Central memory CD8-positive, alpha-beta T cell (primary cell): Measurements from ENCODE around the gene HBA1.
"Not testable (repeated sequence)": the region's sequence is repeated elsewhere in the genome, so short reads cannot be mapped to it uniquely, and the experiment has no call there.

Experiments used
- ATAC-seq: fragments of 150-1000 bp; cut with Tn5 transposase; replicated peaks from 2 replicates; pipeline ENCODE4 v1.10.0; 2022; ENCODE audit warnings: mild to moderate bottlenecking, moderate FRiP score, moderate number of reproducible peaks; ENCODE audit not compliant: poor library complexity, severe bottlenecking; ENCODE audit errors: extremely low read depth
- DNase-seq, 2 donors: peaks; one replicate each; pipeline ENCODE4 v3.0.0; 2021; ENCODE audit warnings: low spot score in 2 of 2
- H3K27ac Mint-ChIP-seq: one replicate; pipeline ENCODE4 v1.8.0; 2022; ENCODE audit warnings: low read depth, mild to moderate bottlenecking, moderate library complexity, mixed read lengths
- H3K27me3 Mint-ChIP-seq: one replicate; pipeline ENCODE4 v1.8.0; 2022; ENCODE audit warnings: mixed read lengths
- H3K36me3 Mint-ChIP-seq: one replicate; pipeline ENCODE4 v1.8.0; 2022; ENCODE audit warnings: mild to moderate bottlenecking, moderate library complexity, mixed read lengths; ENCODE audit not compliant: insufficient read depth
- H3K4me1 Mint-ChIP-seq: one replicate; pipeline ENCODE4 v1.8.0; 2022; ENCODE audit warnings: mixed read lengths
- H3K4me3 Mint-ChIP-seq: one replicate; pipeline ENCODE4 v1.8.0; 2022; ENCODE audit warnings: mild to moderate bottlenecking, moderate library complexity, mixed read lengths
- H3K9me3 Mint-ChIP-seq: one replicate; pipeline ENCODE4 v1.8.0; 2022; ENCODE audit warnings: mixed read lengths

The HBA1 gene

GRCh38 chr16:173211-173854, 3.1 kb upstream of the HBA1 start:
- not testable (repeated sequence) for H3K27ac Mint-ChIP-seq

DNA sequence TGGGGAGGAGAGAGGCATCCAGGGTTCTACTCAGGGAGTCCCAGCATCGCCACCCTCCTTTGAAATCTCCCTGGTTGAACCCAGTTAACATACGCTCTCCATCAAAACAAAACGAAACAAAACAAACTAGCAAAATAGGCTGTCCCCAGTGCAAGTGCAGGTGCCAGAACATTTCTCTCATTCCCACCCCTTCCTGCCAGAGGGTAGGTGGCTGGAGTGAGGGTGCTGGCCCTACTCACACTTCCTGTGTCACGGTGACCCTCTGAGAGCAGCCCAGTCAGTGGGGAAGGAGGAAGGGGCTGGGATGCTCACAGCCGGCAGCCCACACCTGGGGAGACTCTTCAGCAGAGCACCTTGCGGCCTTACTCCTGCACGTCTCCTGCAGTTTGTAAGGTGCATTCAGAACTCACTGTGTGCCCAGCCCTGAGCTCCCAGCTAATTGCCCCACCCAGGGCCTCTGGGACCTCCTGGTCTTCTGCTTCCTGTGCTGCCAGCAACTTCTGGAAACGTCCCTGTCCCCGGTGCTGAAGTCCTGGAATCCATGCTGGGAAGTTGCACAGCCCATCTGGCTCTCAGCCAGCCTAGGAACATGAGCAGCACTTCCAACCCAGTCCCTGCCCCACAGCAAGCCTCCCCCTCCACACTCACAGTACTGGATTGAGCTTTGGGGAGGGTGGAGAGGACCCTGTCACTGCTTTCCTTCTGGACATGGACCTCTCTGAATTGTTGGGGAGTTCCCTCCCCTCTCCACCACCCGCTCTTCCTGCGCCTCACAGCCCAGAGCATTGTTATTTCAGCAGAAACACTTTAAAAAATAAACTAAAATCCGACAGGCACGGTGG, 2.3 kb upstream of the HBA1 start:
- peaks cover 74% of the 10 kb centered on the region for H3K27me3 Mint-ChIP-seq
- not testable (repeated sequence) for H3K36me3 Mint-ChIP-seq, DNase-seq, H3K9me3 Mint-ChIP-seq, H3K4me1 Mint-ChIP-seq, H3K27ac Mint-ChIP-seq, ATAC-seq
- H3K4me3 Mint-ChIP-seq, result peak overlapping the region; percentile 38

More at GRCh38 chr16:173211-173854, 3.1 kb upstream of the HBA1 start:
- H3K9me3 Mint-ChIP-seq, H3K4me1 Mint-ChIP-seq, H3K36me3 Mint-ChIP-seq, DNase-seq, ATAC-seq: not testable (repeated sequence)
- H3K4me3 Mint-ChIP-seq, result peak overlapping the region; percentile 32
- H3K27me3 Mint-ChIP-seq, result peaks cover 79% of the 10 kb centered on the region

DNA sequence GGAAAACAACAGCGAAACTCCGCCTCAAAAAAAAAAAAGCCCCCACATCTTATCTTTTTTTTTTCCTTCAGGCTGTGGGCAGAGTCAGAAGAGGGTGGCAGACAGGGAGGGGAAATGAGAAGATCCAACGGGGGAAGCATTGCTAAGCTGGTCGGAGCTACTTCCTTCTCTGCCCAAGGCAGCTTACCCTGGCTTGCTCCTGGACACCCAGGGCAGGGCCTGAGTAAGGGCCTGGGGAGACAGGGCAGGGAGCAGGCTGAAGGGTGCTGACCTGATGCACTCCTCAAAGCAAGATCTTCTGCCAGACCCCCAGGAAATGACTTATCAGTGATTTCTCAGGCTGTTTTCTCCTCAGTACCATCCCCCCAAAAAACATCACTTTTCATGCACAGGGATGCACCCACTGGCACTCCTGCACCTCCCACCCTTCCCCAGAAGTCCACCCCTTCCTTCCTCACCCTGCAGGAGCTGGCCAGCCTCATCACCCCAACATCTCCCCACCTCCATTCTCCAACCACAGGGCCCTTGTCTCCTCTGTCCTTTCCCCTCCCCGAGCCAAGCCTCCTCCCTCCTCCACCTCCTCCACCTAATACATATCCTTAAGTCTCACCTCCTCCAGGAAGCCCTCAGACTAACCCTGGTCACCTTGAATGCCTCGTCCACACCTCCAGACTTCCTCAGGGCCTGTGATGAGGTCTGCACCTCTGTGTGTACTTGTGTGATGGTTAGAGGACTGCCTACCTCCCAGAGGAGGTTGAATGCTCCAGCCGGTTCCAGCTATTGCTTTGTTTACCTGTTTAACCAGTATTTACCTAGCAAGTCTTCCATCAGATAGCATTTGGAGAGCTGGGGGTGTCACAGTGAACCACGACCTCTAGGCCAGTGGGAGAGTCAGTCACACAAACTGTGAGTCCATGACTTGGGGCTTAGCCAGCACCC, 1.2 kb upstream of the HBA1 start:
- Mint-ChIP-seq H3K36me3 (no peaks in the 10 kb centered on the region), H3K27me3 (peaks cover 63% of the 10 kb centered on the region), H3K9me3 (no peaks in the 10 kb centered on the region), H3K4me3 (peak overlapping the region; percentile 38), H3K4me1 (no peaks in the 10 kb centered on the region), H3K27ac (no peak overlapping the region)
- ATAC-seq (no peak), DNase-seq (no peak)

DNA sequence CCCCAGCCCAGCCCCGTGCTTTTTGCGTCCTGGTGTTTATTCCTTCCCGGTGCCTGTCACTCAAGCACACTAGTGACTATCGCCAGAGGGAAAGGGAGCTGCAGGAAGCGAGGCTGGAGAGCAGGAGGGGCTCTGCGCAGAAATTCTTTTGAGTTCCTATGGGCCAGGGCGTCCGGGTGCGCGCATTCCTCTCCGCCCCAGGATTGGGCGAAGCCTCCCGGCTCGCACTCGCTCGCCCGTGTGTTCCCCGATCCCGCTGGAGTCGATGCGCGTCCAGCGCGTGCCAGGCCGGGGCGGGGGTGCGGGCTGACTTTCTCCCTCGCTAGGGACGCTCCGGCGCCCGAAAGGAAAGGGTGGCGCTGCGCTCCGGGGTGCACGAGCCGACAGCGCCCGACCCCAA, 474 bp upstream of the HBA1 start:
- not testable (repeated sequence) for H3K9me3 Mint-ChIP-seq

DNA sequence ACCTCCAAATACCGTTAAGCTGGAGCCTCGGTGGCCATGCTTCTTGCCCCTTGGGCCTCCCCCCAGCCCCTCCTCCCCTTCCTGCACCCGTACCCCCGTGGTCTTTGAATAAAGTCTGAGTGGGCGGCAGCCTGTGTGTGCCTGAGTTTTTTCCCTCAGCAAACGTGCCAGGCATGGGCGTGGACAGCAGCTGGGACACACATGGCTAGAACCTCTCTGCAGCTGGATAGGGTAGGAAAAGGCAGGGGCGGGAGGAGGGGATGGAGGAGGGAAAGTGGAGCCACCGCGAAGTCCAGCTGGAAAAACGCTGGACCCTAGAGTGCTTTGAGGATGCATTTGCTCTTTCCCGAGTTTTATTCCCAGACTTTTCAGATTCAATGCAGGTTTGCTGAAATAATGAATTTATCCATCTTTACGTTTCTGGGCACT, 928 bp downstream of the HBA1 start:
- peaks cover 2% of the 10 kb centered on the region for H3K36me3 Mint-ChIP-seq
- DNase-seq, result no peak
- H3K9me3 Mint-ChIP-seq, result no peaks in the 10 kb centered on the region
- peak overlapping the region; percentile 13 for H3K4me3 Mint-ChIP-seq
- H3K4me1 Mint-ChIP-seq, result no peaks in the 10 kb centered on the region
- ATAC-seq, result no peak
- peaks cover 43% of the 10 kb centered on the region for H3K27me3 Mint-ChIP-seq
- no peak overlapping the region for H3K27ac Mint-ChIP-seq

More for the DNA sequence above, 474 bp upstream of the HBA1 start:
- ATAC-seq, result peak; percentile 11
- not testable (repeated sequence) for DNase-seq, H3K4me3 Mint-ChIP-seq, H3K4me1 Mint-ChIP-seq, H3K27ac Mint-ChIP-seq, H3K36me3 Mint-ChIP-seq
- H3K27me3 Mint-ChIP-seq, result peaks cover 56% of the 10 kb centered on the region

GRCh38 chr16:177981-178667, 1.6 kb downstream of the HBA1 start:
- Mint-ChIP-seq H3K27me3 (peaks cover 43% of the 10 kb centered on the region), H3K4me1 (no peaks in the 10 kb centered on the region), H3K36me3 (peaks cover 2% of the 10 kb centered on the region), H3K4me3 (peak overlapping the region; percentile 13), H3K9me3 (no peaks in the 10 kb centered on the region), H3K27ac (no peak overlapping the region)
- no peak for DNase-seq
- no peak for ATAC-seq

- Mint-ChIP-seq H3K9me3 (no peaks in the 10 kb centered on the region), H3K4me1 (no peaks in the 10 kb centered on the region), H3K27me3 (peaks cover 38% of the 10 kb centered on the region), H3K4me3 (no peak overlapping the region), H3K27ac (no peak overlapping the region), H3K36me3 (peaks cover 2% of the 10 kb centered on the region)
- no peak for ATAC-seq
- DNase-seq, result no peak
Measured at GRCh38 chr16:178668-179015, 2.2 kb downstream of the HBA1 start.

DNA sequence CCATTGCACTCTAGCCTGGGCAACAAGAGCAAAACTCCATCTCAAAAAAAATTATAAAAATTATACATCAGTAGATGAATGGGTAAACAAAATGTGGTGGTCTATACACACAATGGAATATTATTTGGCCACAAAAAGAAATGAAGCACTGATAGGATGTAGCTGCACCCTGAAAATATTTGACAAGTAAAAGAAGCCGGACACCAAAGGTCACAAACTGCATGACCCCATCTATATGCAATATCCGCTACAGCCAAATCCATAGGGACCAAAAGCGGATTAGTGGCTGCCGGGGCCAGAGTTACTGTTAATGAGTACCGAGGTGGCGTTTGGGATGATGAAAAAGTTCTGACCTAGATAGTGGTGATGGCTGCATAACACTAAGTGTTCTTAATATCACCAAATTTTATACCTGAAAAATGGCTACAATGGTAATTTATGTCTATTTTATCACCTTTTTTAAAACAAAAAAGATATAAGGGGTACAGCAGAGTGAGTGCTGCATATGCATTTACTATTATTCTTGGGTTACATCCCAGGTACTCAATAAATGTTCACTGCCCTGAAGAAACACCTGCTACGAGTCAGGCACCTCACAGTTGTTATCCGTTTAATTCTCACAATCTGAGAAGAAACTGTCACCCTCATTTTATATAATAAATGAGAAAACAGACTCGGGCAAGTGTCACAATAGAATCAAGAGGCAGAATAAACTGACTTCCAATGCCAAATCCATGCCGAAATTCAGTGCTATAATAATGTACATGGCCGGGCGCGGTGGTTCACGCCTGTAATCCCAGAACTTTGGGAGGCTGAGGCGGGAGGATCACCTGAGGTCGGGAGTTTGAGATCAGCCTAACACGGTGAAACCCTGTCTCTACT, 3.0 kb downstream of the HBA1 start:
- peak overlapping the region; percentile 48 for H3K4me3 Mint-ChIP-seq
- peaks cover 30% of the 10 kb centered on the region for H3K27me3 Mint-ChIP-seq
- ATAC-seq (no peak), DNase-seq (no peak)
- peaks cover 3% of the 10 kb centered on the region for H3K36me3 Mint-ChIP-seq
- no peaks in the 10 kb centered on the region for H3K9me3 Mint-ChIP-seq
- no peaks in the 10 kb centered on the region for H3K4me1 Mint-ChIP-seq
- H3K27ac Mint-ChIP-seq, result no peak overlapping the region

DNA sequence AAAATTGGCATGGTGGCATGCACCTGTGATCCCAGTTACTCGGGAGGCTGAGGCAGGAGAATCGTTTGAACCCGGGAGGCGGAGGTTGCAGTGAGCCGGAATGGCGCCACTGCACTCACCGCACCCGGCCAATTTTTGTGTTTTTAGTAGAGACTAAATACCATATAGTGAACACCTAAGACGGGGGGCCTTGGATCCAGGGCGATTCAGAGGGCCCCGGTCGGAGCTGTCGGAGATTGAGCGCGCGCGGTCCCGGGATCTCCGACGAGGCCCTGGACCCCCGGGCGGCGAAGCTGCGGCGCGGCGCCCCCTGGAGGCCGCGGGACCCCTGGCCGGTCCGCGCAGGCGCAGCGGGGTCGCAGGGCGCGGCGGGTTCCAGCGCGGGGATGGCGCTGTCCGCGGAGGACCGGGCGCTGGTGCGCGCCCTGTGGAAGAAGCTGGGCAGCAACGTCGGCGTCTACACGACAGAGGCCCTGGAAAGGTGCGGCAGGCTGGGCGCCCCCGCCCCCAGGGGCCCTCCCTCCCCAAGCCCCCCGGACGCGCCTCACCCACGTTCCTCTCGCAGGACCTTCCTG, 3.7 kb downstream of the HBA1 start, which contains the start of gene HBQ1:
TSS of gene HBQ1 (plus strand) at position 359 of the 575 bp plus-strand sequence. CDS start at position 387, 28 bp downstream.
- Mint-ChIP-seq H3K27me3 (peaks cover 22% of the 10 kb centered on the region), H3K36me3 (peaks cover 4% of the 10 kb centered on the region), H3K4me3 (peak within 1 kb of the TSS; percentile 48), H3K4me1 (no peaks in the 10 kb centered on the region), H3K27ac (no peak within 1 kb of the TSS), H3K9me3 (no peaks in the 10 kb centered on the region)
- DNase-seq, result no peak
- no peak for ATAC-seq

DNA sequence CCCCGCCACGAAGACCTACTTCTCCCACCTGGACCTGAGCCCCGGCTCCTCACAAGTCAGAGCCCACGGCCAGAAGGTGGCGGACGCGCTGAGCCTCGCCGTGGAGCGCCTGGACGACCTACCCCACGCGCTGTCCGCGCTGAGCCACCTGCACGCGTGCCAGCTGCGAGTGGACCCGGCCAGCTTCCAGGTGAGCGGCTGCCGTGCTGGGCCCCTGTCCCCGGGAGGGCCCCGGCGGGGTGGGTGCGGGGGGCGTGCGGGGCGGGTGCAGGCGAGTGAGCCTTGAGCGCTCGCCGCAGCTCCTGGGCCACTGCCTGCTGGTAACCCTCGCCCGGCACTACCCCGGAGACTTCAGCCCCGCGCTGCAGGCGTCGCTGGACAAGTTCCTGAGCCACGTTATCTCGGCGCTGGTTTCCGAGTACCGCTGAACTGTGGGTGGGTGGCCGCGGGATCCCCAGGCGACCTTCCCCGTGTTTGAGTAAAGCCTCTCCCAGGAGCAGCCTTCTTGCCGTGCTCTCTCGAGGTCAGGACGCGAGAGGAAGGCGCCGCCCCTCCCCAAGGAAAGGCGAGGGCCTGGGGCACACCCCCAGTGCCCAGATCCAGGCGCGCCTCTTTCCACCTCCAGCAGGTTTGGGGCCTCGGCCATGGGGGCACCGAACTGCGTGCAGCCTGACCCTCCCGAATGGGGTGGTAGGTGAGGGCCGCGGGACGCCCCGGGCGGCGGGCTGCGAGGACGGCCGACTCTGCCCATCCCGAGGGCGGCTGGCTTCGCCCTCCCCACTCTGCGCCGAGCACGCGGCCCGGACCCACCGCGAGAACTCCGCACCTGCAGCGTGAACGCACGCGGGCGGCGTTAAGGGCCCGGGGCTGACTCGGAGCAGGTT, 4.4 kb downstream of the HBA1 start:
- DNase-seq, result peak in 1 of 2 donors; percentile 23
- peak; percentile 82 for ATAC-seq
- Mint-ChIP-seq H3K4me1 (no peaks in the 10 kb centered on the region), H3K27ac (no peak overlapping the region), H3K36me3 (peaks cover 7% of the 10 kb centered on the region), H3K27me3 (peaks cover 16% of the 10 kb centered on the region), H3K9me3 (no peaks in the 10 kb centered on the region), H3K4me3 (peak overlapping the region; percentile 41)
